ENCODE measurements around the gene MTMR2. TPM values are rescaled to one million over a fixed set of nuclear protein-coding genes. Genes with fewer than 3 reads are reported as not detected.

MTMR2 gene
- total and polyA plus RNA-seq, 2 of the 13 experiments (the other 11 are each of a cell fraction or from before 2014, with no cell fraction given), result 12.7 to 22.3 TPM

- peak; percentile 76 for TF ChIP-seq ARID5B (CRISPR knock-in tag; IDR thresholded peaks at IDR 0.05)
- 0 out of 2 replicates have a peak, but pooled peaks have one; percentile 24 for TF ChIP-seq KDM1A (CRISPR knock-in tag; IDR thresholded peaks at IDR 0.05)
- TF ChIP-seq ZBTB20 (CRISPR knock-in tag; IDR thresholded peaks at IDR 0.05; ENCODE audit: borderline replicate concordance, low read depth), result peak; percentile 20; the same call in 1 of the 2 replicates
- TF ChIP-seq FOSL2 (CRISPR knock-in tag; IDR thresholded peaks at IDR 0.05), result peak; percentile 63
- peak; percentile 61; the same call in 1 of the 2 replicates for TF ChIP-seq RFX5 (IDR thresholded peaks at IDR 0.05; ENCODE audit: low read depth, low read length)
- TF ChIP-seq ZBTB26 (CRISPR knock-in tag; IDR thresholded peaks at IDR 0.05; ENCODE audit: borderline replicate concordance), result peak; percentile 85
- TF ChIP-seq BORCS8-MEF2B (CRISPR knock-in tag; IDR thresholded peaks at IDR 0.05), result peak; percentile 94
- peak; percentile 82; the same call in 1 of the 2 replicates for TF ChIP-seq MIER3 (CRISPR knock-in tag; IDR thresholded peaks at IDR 0.05; ENCODE audit: borderline replicate concordance)
- no peak for TF ChIP-seq ZNF562 (CRISPR knock-in tag; IDR thresholded peaks at IDR 0.05; ENCODE audit: borderline replicate concordance)
- no peak for TF ChIP-seq SATB2 (CRISPR knock-in tag; IDR thresholded peaks at IDR 0.05)
- TF ChIP-seq ZBTB10 (CRISPR knock-in tag; IDR thresholded peaks at IDR 0.05; ENCODE audit: borderline replicate concordance), result peak; percentile 25; the same call in 1 of the 2 replicates
- peak; percentile 97 for TF ChIP-seq MTA1 (CRISPR knock-in tag; IDR thresholded peaks at IDR 0.05; ENCODE audit: borderline replicate concordance)
- no peak for TF ChIP-seq ZNF577 (CRISPR knock-in tag; IDR thresholded peaks at IDR 0.05; ENCODE audit: borderline replicate concordance, low read depth)
- TF ChIP-seq RCOR2 (CRISPR knock-in tag; IDR thresholded peaks at IDR 0.05), result no peak
- TF ChIP-seq ZIK1 (CRISPR knock-in tag; IDR thresholded peaks at IDR 0.05; ENCODE audit: borderline replicate concordance, low read depth), result peak; percentile 71; the same call in 1 of the 2 replicates
- peak; percentile 71; the same call in 1 of the 2 replicates for TF ChIP-seq MED13 (CRISPR knock-in tag; IDR thresholded peaks at IDR 0.05)
- no peak for TF ChIP-seq DDIT3 (CRISPR knock-in tag; IDR thresholded peaks at IDR 0.05)
- TF ChIP-seq MTA3 (CRISPR knock-in tag; IDR thresholded peaks at IDR 0.05), result no peak
- peak; percentile 86 for TF ChIP-seq MIXL1 (CRISPR knock-in tag; IDR thresholded peaks at IDR 0.05)
Measured at GRCh38 chr11:95789506-95790122, 134.3 kb downstream of the MTMR2 start, which contains the start of gene FAM76B (continued).

Measured in HepG2 (cell line).